GM21825 (cell line): ENCODE data around the gene BCL7B.
"Not testable (repeated sequence)": the region's sequence is repeated elsewhere in the genome, so short reads cannot be mapped to it uniquely, and the experiment has no call there.

Experiments
- ATAC-seq: cut with Tn5 transposase; IDR thresholded peaks from one replicate; pipeline ENCODE4 v1.9.1; 2021; ENCODE audit warnings: mild to moderate bottlenecking, moderate library complexity; ENCODE audit not compliant: unreplicated experiment

BCL7B gene

DNA sequence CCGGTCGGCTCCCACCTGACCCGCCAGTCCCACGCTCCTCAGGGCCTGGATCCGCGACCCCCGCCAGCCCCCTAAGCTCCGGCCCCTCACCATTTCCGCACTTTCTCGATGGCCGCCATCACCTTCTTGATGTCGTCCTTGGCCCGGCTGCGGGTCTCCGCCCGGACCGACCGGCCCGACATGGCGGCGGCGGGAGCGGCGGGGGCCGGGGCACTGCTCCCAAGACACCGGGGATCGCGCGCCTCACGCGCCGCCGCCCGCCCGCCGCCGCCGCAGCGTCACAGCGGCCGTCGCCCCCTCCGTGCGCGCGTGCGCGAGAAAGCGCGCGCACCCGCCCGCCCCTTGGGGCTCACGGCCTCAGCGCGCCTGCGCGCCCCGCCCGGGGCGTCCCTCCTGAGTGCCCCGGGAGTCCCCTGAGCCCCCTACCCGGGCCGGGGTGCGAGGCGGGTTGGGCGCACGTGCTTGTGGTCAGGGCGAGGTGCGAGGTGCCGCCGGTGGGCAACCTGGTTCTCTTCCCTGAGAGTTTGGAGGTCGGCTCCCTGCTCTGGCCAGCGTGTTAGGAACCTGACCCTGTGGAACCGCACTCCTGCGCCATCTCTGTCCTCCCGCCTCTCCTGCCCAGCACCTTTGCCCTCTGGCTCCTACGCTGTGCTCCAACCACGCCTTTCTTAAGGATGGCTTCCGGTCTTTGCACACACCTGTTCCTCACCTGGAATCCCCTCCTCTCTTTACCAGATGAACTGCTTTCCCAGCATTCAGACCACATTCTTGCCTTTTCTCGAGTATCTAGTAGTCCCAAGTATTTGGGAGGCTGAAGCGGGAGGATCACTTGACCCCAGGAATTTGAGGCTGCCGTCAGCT is at the start of gene BCL7B:
Gene BCL7B (minus strand): TSS at position 294 of the 861 bp plus-strand sequence. CDS start 112 bp downstream, at position 182.
- ATAC-seq, result peak; percentile 48

DNA sequence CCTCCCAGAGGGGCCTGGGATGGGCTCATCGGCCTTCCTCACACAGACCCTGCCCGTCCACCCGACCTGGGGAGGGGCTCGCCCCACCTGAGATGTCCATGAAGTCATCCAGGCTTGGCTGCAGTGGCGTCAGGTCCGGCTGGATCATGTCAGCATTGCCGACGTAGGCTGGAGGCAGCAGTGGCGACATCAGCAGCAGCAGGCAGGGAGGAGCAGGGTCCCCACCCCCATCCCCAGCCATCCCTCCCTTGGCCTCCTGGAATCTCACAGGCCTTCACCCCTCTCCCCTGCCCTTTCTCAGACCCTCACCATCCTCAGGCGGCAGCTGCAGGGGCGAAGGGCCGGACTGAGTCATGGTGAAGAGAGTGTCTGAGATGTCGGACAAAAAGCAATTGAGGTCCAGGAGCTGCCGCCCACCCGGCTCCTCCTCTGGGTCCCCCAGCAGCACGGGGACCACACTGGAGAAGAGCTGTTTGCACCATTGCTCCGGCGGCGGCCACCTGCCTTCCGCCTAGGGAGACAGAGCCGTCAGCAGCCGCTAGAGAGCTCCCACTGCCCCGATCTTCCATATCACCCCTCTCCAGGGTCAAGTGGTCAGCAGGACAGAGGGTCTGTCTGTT is 48.2 kb upstream of the BCL7B start:
- no peak for ATAC-seq

- ATAC-seq, result no peak
These were observed 45.5 kb upstream of the BCL7B start for GRCh38 chr7:73602721-73603651.

GRCh38 chr7:73599916-73600315 is 42.4 kb upstream of the BCL7B start:
- ATAC-seq, result no peak

GRCh38 chr7:73599151-73599882 is 41.8 kb upstream of the BCL7B start:
- ATAC-seq, result no peak

DNA sequence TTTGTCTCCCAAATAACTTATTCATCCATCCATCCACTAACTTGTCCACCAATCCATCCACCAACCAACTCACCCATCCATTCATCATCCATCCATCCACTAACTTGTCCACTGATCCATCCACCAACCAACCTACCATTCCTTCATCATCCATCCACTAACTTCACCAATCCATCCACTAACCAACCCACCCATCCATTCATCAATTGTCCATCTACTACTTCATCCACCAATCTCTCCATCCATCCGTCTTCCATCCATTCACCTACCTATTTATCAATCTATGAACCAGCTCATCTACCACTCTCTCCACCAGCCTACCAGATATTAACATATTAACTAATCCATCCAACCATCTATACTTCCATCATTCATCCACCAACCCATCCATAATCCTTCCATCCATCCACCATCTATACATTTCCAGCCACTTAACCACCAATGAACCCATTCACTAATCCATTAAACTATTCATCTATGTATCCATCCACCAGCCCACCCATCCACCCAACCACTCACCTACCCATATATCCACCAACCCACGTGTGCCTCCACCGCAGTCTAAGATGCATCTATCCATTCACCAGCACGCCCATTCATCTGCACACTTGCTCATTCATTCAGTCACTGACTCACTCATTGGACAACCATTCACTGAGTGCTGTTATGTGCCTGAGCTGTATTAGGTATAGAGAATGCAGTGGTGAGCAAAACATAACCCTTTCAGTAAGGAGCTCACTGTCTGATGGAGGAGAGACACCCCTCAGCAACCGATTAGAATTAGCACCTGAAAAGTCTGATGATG is 40.7 kb upstream of the BCL7B start:
- no peak for ATAC-seq

GRCh38 chr7:73596191-73597065 is 38.9 kb upstream of the BCL7B start:
- no peak for ATAC-seq

DNA sequence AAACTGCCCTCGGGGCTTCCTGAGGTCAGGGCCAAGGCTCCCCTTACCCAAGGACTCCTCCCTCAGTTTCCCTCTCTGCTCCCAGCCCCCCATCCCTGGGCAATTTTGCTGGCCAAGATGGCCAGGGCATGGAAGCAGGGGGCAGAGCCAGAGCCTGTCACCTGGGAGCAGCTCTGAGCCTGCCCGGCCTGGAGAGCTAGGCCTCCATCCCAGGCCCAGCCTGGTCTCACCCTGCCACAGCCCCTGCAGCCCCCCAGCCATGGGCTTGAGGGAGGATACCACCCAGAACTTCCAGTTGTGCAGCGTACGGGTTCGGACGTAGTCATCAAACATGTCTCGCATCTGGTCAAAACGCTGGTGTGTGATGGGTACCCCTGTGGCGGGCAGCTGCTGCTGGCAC is 37.9 kb upstream of the BCL7B start:
- no peak for ATAC-seq

- ATAC-seq, result no peak
These were observed 35.9 kb upstream of the BCL7B start for GRCh38 chr7:73593207-73594045.

DNA sequence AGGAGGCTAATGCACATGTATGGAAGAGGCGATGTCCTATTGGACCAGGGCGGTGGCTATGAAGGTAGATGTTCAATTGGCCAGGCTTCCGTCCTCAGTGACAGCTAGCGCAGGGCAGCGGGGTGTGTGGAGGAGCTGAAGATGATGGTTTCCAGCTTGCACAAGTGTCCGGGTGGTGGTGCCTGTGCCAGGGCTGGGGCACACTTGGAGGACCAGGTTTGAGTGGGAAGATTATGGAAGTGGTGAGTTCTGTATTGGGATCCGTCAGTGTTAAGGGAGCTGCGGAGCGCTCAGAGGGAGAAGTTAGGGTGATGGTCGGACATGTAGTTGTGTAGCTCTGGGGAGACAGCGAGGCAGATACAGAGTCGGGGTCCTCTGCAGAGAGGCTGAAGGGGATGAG is 29.4 kb upstream of the BCL7B start:
- ATAC-seq, result no peak

GRCh38 chr7:73585196-73585595 is 27.7 kb upstream of the BCL7B start:
- no peak for ATAC-seq

- no peak for ATAC-seq
These were observed 25.2 kb upstream of the BCL7B start for GRCh38 chr7:73582664-73583202.

GRCh38 chr7:73581006-73581405 is 23.5 kb upstream of the BCL7B start:
- not testable (repeated sequence) for ATAC-seq

DNA sequence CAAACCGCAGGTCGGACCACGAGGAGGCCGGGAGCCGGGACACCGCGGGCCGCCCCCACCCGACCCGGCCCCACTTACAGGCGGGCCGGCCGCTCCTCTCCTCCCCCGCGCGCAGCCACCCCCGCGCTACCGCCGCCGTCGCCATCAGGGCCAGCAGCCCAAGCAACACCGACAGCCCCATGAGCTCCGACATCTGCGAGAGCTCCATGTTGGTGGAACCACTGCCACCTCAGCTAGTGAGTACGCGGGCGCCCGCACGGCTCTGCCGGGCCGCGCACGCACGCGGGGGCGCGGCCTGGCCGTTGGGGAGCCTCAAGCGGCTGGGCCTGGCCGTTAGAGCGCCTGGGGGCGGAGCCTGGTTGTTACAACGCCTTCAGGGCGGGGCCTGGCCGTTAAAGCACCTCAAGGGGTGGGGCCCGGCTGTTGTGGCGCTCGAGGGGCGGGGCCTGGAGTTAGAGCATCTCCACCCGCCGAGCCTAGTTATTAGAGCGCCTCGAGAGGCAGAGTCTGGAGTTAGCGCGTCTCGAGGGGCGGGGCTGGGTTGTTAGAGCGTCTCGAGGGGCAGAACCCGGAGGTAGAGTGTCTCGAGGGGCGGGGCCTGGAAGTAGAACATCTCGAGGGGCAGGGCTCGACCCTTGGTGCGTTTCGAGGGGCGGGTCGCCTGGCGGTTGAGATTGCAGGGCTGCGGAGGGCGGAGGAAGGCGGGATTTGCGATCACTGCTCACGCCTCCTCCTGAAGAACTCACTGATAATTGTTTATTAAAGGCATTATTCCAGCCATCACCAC is 21.0 kb upstream of the BCL7B start, which contains the start of gene TBL2:
Gene TBL2 (minus strand): TSS at position 238 of the 787 bp plus-strand sequence. CDS start 30 bp downstream, at position 208.
- peak; percentile 91 for ATAC-seq

DNA sequence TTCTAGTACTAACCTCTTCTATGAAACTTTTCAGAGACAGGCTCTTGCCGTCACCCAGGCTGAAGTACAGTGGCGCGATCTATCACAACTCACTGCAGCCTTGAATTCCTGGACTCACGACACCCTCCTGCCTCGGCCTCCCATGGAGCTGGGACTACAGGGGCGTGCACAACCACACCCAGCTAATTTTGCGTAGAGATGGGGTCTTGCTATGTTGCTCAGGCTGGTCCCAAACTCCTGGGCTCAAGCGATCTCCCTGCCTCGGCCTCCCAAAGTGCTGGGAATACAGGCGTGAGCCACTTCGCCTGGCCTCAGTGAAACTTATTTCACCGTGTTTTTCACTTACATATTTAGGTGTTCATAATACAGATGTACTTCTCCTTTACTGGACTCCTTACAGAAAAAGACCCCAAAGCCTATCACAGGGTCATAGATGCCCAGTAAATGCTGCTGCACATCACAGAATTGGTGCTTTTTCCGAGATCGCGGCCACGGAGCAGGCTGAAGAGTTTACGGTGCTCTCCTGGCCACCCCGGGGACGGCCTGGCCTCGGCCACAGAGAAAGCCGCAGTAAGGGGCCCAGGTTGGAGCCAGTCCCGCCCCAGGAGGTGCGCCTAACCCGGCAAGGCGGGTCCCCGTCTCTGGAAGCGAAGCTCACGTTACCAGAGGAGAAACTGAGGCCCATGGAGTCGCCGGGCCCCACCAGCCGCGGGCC is 20.3 kb upstream of the BCL7B start:
- no peak for ATAC-seq

DNA sequence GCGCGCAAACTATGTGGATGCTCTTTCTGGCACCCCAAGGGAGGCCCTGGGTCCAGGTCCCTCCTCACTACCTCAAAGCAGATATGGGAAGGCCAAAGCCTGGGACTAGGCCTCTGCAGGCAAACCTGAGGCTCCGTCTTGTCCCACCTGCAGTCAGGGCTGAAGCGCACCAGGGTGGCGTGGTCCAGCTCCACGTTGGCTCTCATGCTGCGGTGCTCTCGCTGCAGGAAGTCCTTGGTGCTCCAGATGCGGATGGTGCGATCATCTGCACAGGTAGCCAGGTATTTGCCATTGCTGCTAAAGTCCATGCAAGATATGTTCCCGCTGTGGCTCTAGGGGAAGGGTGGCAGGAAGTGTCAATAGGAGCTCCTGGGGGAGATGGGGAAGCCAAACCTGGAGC is 16.3 kb upstream of the BCL7B start:
- ATAC-seq, result no peak
